Activated T-cell treated with anti-CD3 and anti-CD28 coated beads, Interleukin-2, amount 50 U/mL, for 72 hours (primary cell): ENCODE data around the gene CEP104. TPM values are rescaled to one million over a fixed set of nuclear protein-coding genes. Genes with fewer than 3 reads are reported as not detected.

Experiments
- ATAC-seq, 2 donors: fragments of 150-1000 bp; cut with Tn5 transposase; replicated peaks in 1 of 2; 2 replicates each; pipeline ENCODE4 v1.10.0; 2021; ENCODE audit warnings: moderate library complexity in 2 of 2, mild to moderate bottlenecking in 1 of 2
- DNase-seq, 2 donors: peaks; one replicate each; pipeline ENCODE4 v3.0.0; 2021 to 2022; ENCODE audit warnings: mixed read lengths in 1 of 2
- H3K27ac Mint-ChIP-seq: one replicate; pipeline ENCODE4 v1.8.0; 2022; ENCODE audit warnings: mild to moderate bottlenecking, moderate library complexity, mixed read lengths
- H3K27me3 Mint-ChIP-seq: one replicate; pipeline ENCODE4 v1.8.0; 2022; ENCODE audit warnings: low read depth, mixed read lengths
- H3K36me3 Mint-ChIP-seq, 2 donors: one replicate each; pipeline ENCODE4 v1.8.0; 2022; ENCODE audit warnings: mixed read lengths in 2 of 2, mild to moderate bottlenecking in 1 of 2; ENCODE audit not compliant: insufficient read depth in 2 of 2
- H3K4me1 Mint-ChIP-seq: one replicate; pipeline ENCODE4 v1.8.0; 2022; ENCODE audit warnings: low read depth, mixed read lengths
- H3K4me3 Mint-ChIP-seq, 2 donors: one replicate each; pipeline ENCODE4 v1.8.0; 2022; ENCODE audit warnings: mild to moderate bottlenecking in 2 of 2, mixed read lengths in 2 of 2, moderate library complexity in 2 of 2
- H3K9me3 Mint-ChIP-seq, 2 donors: one replicate each; pipeline ENCODE4 v1.8.0; 2022; ENCODE audit warnings: mixed read lengths in 2 of 2
- total RNA-seq, 2 donors: library from RNA; stranded (reverse); gene quantifications; one replicate each; pipeline ENCODE4 v1.2.3, GENCODE V29; 2022

CEP104 gene
- total RNA-seq, 2 donors from 2014 or later, result 37.4 to 48.1 TPM

DNA sequence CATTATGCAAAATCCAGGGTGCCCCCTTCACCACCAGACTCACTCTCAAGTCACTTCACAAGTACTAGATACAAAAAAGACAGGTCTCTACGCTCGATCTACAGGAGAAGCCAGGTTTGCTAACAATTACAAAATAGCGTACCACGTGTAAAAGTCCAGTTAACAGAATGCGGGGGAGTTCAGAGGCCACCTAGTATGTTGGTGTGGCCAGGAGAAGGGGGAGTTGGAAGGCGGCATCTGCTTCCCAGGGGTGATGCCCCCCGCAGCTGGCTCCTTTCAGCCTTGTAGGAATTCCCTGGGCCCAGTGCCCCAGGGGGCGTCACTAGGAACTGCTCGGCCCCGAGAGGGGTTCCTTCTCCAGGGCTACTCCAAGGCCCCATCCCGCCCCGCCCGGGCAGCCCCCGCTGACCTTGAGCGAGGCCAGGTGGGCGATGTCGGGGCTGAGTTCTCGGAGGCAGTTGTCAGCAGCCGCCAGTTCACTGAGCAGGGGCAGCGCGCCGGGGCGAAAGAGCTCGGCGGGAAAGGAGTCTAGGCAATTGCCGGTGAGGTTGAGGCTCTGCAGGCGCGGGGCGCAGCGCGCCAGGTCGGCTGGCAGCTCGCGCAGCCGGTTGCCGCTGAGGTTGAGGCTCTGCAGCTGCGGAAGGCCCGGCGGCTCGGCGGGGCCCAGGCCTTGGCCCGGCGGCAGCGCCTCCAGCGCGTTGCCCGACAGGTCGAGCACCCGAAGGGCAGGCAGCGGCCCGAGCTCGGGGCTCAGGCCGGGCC lies 61.4 kb downstream of the CEP104 start:
- Mint-ChIP-seq H3K9me3 (peaks cover 0 to 1% of the 10 kb centered on the region in 2 donors), H3K4me3 (peak overlapping the region; percentile 84 to 88), H3K4me1 (peaks cover 40% of the 10 kb centered on the region), H3K27me3 (peaks cover 2% of the 10 kb centered on the region), H3K27ac (peak overlapping the region; percentile 1), H3K36me3 (peaks cover 3 to 6% of the 10 kb centered on the region in 2 donors)
- DNase-seq (no peak), ATAC-seq (peak; percentile 18)

DNA sequence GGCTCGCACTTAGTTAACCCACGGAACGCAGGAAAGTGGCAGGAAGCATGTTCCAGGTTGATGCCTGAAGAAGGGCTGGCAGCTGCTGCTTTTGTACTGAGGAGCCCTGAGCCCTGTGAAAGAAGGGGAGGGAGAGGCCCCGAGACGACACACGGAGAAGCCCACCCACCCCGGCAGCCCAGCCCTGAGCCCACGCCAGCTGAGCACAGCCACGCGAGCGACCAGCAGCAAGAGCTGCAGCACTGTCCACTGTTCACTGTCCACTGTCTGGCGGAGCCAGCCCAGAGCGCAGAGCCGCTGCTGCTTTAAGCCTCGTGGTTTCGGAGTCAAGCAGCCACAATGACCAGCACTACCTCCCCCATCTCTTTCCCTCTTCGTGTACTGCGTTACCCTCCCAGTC lies 66.1 kb downstream of the CEP104 start:
- Mint-ChIP-seq H3K27ac (no peak overlapping the region), H3K9me3 (no peaks in the 10 kb centered on the region), H3K4me1 (peaks cover 36% of the 10 kb centered on the region), H3K27me3 (no peaks in the 10 kb centered on the region), H3K4me3 (no peak overlapping the region), H3K36me3 (peaks cover 3 to 4% of the 10 kb centered on the region in 2 donors)
- DNase-seq, result no peak
- ATAC-seq, result no peak

DNA sequence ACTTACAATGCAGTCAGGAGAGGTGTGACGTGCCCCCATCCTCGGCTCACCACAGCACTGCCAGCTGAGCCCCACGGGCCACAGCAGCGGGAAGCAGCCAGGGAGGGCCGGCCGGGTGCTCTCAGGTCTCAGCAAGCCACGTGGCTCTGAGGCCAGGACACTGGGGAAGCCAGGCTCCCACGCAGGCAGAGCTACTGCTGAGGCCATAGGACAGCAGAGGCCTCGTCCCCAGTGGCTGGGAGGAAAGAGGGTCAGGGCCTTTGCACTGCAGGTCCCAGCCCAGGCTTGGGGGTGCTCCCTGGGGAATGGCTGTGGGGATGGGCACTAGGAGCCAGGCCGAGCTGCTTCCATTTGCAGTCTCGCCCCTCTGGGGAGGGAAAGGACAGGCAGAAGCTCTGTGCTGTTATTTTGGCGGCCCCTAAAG lies 66.5 kb downstream of the CEP104 start:
- H3K27ac Mint-ChIP-seq, result no peak overlapping the region
- H3K4me3 Mint-ChIP-seq, result no peak overlapping the region
- ATAC-seq, result no peak
- H3K27me3 Mint-ChIP-seq, result no peaks in the 10 kb centered on the region
- peaks cover 36% of the 10 kb centered on the region for H3K4me1 Mint-ChIP-seq
- no peaks in the 10 kb centered on the region for H3K9me3 Mint-ChIP-seq
- no peak for DNase-seq
- peaks cover 3 to 4% of the 10 kb centered on the region in 2 donors for H3K36me3 Mint-ChIP-seq

DNA sequence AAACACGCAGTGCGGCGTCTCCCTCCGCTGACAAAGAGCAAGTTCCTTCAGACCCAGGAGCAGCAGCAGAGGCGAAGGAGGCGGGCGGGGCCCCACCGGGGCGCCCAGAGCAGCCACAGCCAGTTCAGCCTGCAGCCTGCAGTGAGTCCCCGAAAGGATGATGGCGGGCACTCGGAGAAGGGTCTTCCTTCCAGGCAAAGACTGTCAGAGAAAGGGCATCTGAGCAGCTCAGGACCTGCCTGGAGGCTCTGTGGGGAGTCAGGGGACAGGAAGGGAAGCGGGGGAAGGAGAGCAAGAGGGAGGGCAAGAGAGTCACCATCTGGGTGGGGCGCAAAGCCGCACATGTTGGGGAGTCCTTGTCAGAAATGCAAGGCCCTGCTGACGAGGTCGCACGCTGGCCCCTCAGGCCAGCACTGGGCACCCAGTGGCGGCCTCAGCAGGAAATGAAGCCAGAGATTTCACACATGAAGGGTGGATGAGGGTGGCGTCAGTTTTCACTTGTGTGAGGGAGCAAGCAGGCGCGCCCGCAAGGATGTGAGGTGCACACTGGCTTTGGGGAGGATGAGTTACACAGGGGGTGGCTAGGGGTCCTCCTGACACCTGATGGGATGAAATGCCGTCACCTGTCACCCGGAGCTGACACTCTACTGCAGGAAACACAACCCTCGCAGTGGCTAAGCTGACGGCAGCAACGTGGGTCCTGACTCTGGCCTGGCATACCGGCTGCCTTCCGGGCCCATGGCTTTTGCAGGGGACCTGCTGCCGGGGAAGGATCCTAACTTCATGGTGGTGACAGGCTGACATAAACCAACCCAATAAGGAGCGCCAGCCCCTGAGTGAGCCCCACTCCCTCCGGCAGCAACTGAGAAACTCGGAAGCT lies 67.3 kb downstream of the CEP104 start:
- no peaks in the 10 kb centered on the region for H3K9me3 Mint-ChIP-seq
- H3K27ac Mint-ChIP-seq, result no peak overlapping the region
- no peak overlapping the region for H3K4me3 Mint-ChIP-seq
- H3K36me3 Mint-ChIP-seq, result peaks cover 3 to 4% of the 10 kb centered on the region in 2 donors
- DNase-seq (no peak), ATAC-seq (no peak)
- H3K27me3 Mint-ChIP-seq, result no peaks in the 10 kb centered on the region
- H3K4me1 Mint-ChIP-seq, result peaks cover 27% of the 10 kb centered on the region

DNA sequence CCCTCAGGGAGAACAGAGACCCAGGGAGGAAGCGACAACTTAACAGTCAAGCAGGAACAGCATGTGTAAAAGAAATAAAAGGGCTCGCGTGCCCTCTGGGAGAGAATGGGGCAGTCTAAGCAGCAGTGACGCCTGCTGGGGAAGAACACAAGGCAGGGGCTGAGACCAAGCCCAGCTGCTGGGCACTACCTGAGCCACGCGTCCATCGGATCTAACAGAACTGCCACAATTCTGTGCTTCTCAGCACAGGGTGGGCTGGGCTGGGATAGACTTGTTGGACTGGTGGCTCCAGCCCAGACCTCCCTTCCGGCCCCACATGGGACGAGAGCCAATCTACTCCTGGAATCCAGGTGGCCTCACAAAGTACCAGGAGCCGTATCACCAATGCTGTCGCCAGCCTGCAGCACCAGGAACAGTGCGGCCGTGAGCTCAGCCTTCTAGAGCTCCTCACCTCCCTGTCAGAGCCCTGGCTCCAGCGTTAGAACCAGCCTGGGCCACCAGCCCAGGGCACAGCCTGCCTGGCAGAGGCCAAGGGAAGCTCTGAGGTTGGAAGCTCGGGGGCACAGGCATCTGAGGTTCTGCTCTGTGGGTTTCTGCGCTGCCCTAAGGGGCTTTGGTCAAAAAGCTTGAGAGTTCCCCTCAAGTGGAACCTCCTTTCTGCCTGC lies 68.1 kb downstream of the CEP104 start:
- H3K36me3 Mint-ChIP-seq, result peaks cover 3 to 4% of the 10 kb centered on the region in 2 donors
- no peaks in the 10 kb centered on the region for H3K27me3 Mint-ChIP-seq
- H3K27ac Mint-ChIP-seq, result no peak overlapping the region
- H3K9me3 Mint-ChIP-seq, result no peaks in the 10 kb centered on the region
- peaks cover 19% of the 10 kb centered on the region for H3K4me1 Mint-ChIP-seq
- no peak for DNase-seq
- no peak for ATAC-seq
- no peak overlapping the region for H3K4me3 Mint-ChIP-seq

DNA sequence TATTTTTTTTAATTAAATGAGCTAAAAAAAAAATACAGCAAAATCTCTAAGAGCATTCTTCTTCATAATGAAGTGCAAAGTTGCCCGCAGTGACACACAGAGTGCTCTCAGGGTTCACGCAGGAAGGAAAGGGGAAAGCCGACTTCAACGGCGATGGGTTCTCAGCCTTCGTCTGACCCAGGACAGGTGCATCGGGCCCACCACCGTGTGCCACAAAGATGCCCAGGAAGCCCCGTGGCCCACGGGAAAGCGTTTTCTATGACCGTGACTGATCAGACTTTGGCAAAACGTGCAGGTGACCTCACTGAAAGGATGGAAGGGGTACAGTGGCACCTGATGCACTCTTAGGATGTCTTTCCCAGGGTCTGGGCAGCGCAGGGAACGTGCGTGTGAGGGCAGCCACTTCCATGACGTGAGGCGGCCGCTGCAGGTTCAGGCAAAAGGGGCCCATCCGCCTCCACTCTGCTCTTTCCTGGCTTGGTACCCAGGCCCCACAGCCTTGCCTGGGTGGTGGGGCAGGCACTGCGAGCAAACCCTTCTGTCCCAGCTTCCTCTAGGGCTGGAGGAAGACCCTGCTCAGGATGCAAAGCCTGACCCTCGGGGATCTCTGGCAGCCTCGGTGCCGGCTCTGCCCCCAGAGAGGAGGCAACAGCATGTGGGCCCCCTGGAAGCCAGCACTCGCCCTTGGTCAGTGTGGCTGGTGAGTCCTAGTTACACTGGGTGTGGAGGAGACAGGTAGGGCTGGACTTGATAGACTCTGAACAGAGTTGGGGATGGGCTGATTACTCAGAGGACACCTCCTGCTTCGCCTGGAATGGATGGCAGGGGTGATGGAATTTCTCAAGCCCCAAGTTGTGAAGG lies 69.0 kb downstream of the CEP104 start:
- Mint-ChIP-seq H3K4me1 (peaks cover 10% of the 10 kb centered on the region), H3K27me3 (no peaks in the 10 kb centered on the region), H3K9me3 (no peaks in the 10 kb centered on the region), H3K4me3 (peak overlapping the region in 1 of 2 donors; percentile 78), H3K36me3 (peaks cover 3 to 4% of the 10 kb centered on the region in 2 donors), H3K27ac (peak overlapping the region; percentile 86)
- ATAC-seq, result peak in 1 of 2 donors; percentile 43
- DNase-seq, result no peak

DNA sequence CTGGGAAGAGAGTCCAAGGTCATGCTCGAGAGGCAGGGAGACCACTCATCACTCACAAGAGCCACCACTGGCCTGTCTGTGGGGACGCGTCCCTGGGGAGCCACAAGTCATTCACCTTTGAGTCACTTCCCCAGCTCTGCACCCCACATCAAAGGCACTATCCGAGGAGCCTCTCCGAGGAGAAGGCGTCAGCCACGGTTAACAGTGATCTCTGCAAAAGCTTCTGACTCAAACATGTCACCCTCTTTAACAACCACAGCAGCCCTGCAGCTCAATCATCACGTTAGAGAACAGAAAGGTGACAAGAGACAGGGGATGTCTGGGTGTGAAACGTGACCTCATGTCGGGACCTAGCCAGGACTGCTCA lies 69.7 kb downstream of the CEP104 start:
- H3K4me3 Mint-ChIP-seq, result peak overlapping the region; percentile 15 to 78
- H3K27ac Mint-ChIP-seq, result peak overlapping the region; percentile 86
- H3K4me1 Mint-ChIP-seq, result peaks cover 10% of the 10 kb centered on the region
- H3K27me3 Mint-ChIP-seq, result no peaks in the 10 kb centered on the region
- DNase-seq (peak; percentile 53 to 82), ATAC-seq (peak; percentile 89 to 97)
- peaks cover 5% of the 10 kb centered on the region in 2 donors for H3K36me3 Mint-ChIP-seq
- no peaks in the 10 kb centered on the region for H3K9me3 Mint-ChIP-seq

DNA sequence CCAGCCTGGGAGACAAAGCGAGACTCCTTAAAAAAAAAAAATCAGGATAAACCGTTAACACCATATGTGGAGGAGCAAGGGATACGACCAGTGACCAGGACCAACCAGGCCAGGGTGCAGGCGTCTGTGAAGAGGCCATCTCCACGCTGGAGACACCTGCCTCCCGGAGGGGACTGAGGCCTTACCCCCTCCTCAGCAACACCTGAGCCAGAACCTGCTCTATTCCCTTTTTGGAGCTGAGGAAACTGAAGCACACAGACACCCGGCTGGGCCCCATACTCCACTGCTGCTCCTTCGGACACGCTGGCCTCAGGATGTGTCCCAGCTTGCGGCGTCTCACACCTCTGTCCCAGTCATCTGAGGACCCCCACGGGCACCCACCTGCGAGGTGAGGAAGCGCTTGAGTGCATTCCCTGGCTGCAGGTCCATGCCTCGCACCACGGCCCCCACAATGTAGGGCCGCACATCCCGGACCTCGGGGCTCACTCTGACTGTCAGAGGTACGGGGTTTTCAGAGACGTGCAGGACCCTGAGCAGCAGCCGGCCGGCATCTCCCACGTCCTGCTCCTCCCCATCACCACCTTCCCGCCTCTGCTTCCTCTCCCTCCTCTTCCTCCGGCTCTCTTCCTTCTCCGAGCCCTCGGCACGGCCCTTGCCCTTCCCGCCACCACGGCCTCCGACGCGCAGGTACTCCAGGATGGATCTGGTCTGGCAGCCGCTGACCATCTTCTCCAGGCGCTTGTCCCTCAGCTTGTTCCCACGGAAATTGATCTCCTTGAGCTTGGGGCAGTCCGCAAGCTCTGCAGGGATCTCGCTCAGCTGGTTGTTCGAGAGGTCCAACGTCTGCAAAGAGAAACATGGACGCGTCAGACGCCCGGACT lies 70.3 kb downstream of the CEP104 start:
- Mint-ChIP-seq H3K36me3 (peaks cover 4% of the 10 kb centered on the region in 2 donors), H3K4me3 (peak overlapping the region; percentile 15 to 78), H3K9me3 (no peaks in the 10 kb centered on the region), H3K27ac (peak overlapping the region; percentile 44), H3K27me3 (no peaks in the 10 kb centered on the region), H3K4me1 (peaks cover 10% of the 10 kb centered on the region)
- ATAC-seq, result no peak
- no peak for DNase-seq

DNA sequence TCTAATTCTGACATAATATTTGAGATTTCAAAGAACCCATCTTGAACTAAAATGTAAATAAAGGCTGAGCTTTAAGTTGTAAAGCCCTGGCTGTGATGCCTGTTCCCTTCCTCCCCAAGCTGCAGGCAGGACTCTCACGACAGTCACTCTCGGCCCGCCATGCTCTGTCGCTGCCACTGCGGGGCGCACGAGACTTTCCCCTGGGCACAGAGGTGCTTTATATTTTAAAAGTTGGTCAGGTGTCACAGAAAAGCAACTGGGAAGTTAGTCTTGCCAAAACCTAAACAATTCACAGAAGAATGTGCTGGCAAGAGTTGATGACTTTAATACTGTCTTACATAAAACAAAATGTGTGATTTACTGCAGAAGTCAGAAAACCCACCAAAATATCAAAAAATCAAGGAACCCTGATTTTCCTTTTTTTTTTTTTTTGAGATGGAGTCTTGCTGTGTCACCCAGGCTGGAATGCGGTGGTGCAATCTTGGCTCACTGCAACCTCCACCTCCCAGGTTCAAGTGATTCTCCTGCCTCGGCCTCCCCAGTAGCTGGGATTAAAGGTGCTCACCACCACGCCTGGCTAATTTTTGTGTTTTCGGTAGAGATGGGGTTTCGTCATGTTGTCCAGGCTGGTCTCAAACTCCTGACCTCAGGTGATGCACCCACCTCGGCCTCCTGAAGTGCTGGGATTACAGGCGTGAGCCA lies 71.4 kb downstream of the CEP104 start:
- no peak overlapping the region for H3K27ac Mint-ChIP-seq
- peak in 1 of 2 donors; percentile 26 for DNase-seq
- peaks cover 10% of the 10 kb centered on the region for H3K4me1 Mint-ChIP-seq
- H3K4me3 Mint-ChIP-seq, result no peak overlapping the region
- H3K36me3 Mint-ChIP-seq, result peaks cover 4 to 6% of the 10 kb centered on the region in 2 donors
- H3K9me3 Mint-ChIP-seq, result no peaks in the 10 kb centered on the region
- ATAC-seq, result no peak
- no peaks in the 10 kb centered on the region for H3K27me3 Mint-ChIP-seq

DNA sequence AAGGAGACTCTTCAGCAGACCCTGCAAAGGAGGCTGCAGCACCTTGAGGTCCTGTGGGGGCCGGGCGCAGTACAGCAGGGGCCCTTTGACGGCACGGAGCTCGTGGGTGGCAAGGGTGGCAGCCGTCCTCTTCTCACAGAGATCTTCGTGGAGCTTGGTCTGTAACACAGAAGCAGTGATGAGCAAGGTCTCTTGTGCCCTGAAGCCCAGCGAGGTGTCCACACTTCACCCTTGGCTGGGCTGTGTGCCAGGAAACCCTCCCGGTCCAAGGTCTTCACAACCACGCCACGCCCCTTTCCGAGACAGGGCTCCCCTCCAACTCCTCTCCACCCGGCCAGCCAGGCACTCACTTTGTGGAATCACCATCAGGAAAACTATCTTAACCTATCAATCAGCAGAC lies 72.0 kb downstream of the CEP104 start:
- H3K27ac Mint-ChIP-seq, result no peak overlapping the region
- DNase-seq (no peak), ATAC-seq (no peak)
- H3K4me1 Mint-ChIP-seq, result peaks cover 10% of the 10 kb centered on the region
- H3K27me3 Mint-ChIP-seq, result no peaks in the 10 kb centered on the region
- peaks cover 6 to 8% of the 10 kb centered on the region in 2 donors for H3K36me3 Mint-ChIP-seq
- H3K9me3 Mint-ChIP-seq, result no peaks in the 10 kb centered on the region
- no peak overlapping the region for H3K4me3 Mint-ChIP-seq
